Omental fat pad (tissue), 4 donors: ENCODE data around the gene HS1BP3. TPM values are rescaled to one million over a fixed set of nuclear protein-coding genes. Genes with fewer than 3 reads are reported as not detected.

Experiments
- ATAC-seq: fragments of 150-250 bp; one replicate; pipeline ENCODE4 v1.9.1; 2016; ENCODE audit warnings: mild to moderate bottlenecking, moderate library complexity; ENCODE audit not compliant: low FRiP score
- DNase-seq: peaks from one replicate; pipeline ENCODE4 v3.0.0-alpha.2; 2019; ENCODE audit warnings: low spot score
- total RNA-seq, 4 donors: library from RNA; depleted of rRNA; stranded (reverse); fragments of >200 nt; gene quantifications; one replicate each; pipeline ENCODE4 v1.1.0, GENCODE V29; 2016
- TF ChIP-seq, protein P1 (sequence below), 3 donors: fragments of 450-650 bp; IDR thresholded peaks; one replicate each; pipeline ENCODE4 v1.5.1; 2016 to 2017; ENCODE audit warnings: antibody characterized with exemption in 3 of 3, mild to moderate bottlenecking in 3 of 3, moderate library complexity in 2 of 3

HS1BP3 gene
- total RNA-seq, 4 donors from 2014 or later, result 17.7 to 30.3 (median 22.8) TPM

DNA sequence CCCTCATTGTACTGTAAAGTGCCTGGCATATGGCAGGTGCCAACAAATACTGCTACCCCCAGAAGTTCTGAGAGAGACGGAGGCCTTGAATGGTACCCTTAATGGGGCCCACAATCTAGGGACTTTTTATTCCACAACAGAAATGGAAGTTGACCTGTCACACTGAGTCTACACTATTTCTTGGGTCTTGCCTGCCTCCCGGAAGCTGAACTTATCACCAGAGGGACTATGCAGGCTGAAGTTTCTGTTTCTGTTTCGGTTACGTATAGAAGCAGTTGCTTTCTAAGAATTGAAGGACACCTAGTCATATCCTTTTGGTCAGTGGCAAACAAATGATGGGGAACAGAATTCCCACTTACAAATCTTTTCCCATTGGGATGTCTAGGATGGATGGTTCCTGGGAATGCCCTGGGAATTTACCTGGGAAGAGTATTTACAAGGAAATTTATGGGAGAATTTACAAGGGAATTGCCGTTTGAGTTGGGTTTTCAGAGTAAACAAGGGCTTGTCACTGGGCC lies 74.2 kb downstream of the HS1BP3 start:
- TF ChIP-seq, protein P1, sequence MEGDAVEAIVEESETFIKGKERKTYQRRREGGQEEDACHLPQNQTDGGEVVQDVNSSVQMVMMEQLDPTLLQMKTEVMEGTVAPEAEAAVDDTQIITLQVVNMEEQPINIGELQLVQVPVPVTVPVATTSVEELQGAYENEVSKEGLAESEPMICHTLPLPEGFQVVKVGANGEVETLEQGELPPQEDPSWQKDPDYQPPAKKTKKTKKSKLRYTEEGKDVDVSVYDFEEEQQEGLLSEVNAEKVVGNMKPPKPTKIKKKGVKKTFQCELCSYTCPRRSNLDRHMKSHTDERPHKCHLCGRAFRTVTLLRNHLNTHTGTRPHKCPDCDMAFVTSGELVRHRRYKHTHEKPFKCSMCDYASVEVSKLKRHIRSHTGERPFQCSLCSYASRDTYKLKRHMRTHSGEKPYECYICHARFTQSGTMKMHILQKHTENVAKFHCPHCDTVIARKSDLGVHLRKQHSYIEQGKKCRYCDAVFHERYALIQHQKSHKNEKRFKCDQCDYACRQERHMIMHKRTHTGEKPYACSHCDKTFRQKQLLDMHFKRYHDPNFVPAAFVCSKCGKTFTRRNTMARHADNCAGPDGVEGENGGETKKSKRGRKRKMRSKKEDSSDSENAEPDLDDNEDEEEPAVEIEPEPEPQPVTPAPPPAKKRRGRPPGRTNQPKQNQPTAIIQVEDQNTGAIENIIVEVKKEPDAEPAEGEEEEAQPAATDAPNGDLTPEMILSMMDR (IDR thresholded peaks at IDR 0.05), result no peak
- DNase-seq (no peak), ATAC-seq (no peak)

DNA sequence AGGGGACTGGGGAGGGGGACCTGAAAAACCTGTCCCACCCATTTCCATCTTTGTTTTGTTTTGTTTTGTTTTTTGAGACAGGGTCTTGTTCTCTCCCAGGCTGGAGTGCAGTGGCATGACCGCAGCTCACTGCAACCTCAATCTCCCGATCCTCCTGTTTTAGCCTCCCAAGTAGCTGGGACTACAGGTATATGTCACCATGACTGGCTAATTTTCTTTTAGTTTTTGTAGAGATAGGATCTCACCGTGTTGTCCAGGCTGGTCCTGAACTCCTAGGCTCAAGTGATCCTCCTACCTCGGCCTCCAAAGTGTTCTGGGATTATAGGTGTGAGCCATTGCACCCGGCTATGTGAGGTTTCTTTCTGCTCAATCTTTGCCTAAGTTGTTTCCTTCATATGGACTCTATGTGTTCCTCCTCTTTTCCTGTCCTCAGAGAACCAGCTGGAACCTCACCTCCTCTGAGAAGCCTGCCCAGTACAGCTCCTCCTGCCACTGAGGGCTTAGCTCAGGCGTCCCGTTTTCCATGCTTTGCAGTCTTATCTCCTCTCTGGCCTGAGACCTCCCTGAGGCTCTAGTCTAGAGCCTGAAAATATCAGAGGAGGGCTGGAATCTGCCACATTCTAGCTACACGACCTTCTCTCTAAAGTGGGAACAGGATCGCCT lies 74.8 kb downstream of the HS1BP3 start:
- DNase-seq, result no peak
- TF ChIP-seq, protein P1 (IDR thresholded peaks at IDR 0.05), result no peak
- ATAC-seq, result no peak

DNA sequence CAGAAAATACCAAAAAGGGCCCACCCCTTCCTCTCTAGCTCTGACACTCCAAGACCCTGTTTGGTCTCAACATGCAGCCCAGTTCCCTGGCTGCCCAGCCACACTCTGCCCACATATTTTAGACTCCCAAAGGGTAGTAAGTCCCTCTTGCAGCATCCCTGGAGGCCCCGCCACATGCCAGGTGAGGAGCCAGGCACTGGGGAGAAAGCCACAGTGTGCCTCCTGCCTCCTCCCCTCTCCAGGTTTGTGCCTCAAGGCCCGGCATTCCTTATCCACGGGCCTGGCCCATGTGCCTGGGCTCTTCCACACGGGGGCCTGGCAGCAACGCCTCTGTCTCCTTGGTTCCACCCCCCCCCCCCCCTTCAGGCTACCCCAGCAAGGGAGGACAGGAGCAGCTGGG lies 75.5 kb downstream of the HS1BP3 start:
- no peak for ATAC-seq
- DNase-seq, result no peak
- TF ChIP-seq, protein P1 (IDR thresholded peaks at IDR 0.05), result no peak

DNA sequence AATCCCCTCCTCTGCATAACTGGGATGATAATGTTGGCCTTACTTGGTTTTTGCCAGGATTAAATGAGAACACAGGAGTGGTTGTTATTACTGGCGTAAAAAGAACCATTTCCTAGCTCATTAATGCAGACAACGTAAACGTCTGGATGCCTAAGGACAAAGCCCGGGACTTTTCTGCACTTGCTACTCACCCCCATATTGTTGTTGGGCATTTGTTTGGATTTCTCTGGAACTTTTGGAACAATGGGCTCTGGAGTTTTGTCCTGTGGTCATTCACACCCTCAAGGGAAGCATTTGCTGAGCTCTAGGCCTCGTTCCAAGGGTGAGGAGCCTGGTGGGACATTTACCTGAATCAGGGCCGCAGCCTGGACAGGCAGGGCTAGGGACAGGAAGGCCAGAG lies 76.0 kb downstream of the HS1BP3 start:
- ATAC-seq, result no peak
- TF ChIP-seq, protein P1 (IDR thresholded peaks at IDR 0.05), result no peak

DNA sequence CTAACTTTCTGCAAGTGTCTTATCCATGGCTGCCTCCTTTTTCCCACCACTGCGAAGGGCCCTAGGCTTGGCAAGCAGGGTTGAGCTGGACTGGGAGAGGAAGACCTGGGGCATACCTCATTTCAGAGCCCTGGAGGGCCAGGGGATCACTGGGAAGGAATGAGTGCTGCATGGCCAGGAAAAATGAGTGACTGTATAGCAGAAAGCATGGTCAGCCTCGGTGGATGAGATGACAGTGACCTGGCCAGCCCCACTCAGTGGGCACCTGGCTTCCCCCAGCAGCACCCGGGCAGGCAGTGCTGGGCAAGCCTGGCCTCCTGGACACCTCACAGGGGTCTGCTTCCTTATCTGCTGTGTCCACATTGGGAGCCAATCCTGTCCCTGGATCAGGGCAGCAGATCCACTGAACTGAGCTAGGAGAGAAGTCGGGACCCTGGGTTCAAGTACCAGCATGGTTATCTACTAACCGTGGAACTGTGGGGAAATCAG lies 76.4 kb downstream of the HS1BP3 start:
- ATAC-seq (no peak), DNase-seq (no peak)
- TF ChIP-seq, protein P1 (IDR thresholded peaks at IDR 0.05), result no peak

More for the DNA sequence above, 76.0 kb downstream of the HS1BP3 start:
- no peak for DNase-seq

DNA sequence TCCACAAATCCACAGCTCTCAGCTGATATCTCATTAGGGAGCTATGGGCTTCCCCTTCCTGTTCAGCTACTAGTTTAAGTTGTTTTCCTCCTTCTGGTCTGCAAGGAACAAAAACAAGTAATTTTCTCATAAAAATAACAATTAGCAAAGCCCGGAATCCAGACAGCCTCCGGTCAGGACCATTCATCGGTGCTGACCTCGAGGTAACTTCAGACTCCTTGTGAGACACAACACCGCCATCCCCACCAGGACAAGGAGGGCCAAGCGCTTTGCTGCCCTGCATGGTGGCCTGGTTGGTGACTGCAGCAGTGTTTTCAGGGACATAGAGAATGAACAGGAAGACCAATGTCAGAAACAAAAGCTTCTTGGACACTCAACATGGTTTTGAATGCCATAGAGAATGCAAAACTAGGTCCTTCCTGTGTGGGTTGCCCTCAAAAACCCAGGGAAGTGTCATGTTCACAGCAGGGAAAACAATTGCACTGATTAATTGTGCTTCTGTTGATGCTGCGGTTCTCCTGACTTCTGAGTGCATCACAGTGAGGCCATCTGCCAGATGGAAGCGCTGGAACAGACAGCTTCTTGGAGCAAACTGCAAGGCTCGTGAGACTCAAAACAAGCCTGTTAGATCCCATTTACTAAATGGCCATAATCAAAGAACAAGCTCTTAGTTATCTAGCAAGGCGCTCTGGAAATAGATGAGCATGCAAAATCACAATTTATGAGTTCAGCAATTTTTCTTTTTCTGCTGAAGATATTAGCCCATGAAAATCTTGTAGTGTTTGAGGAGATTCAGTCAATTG lies 77.1 kb downstream of the HS1BP3 start:
- DNase-seq (no peak), ATAC-seq (no peak)
- TF ChIP-seq, protein P1 (IDR thresholded peaks at IDR 0.05), result no peak
